HepG2 (cell line): Measurements from ENCODE around the gene ZNF281. TPM values are rescaled to one million over a fixed set of nuclear protein-coding genes. Genes with fewer than 3 reads are reported as not detected.

Experiments used
- EEA1 ChIP-seq: sonication (generic); formaldehyde crosslinking; IDR thresholded peaks from 2 replicates; pipeline ENCODE4 v1.5.1; 2020; ENCODE audit warnings: mild to moderate bottlenecking, missing genetic modification reagents, borderline replicate concordance
- FLYWCH1 ChIP-seq: sonication (generic); formaldehyde crosslinking; IDR thresholded peaks from 2 replicates; pipeline ENCODE4 v1.8.1; 2023; ENCODE audit warnings: mild to moderate bottlenecking, missing genetic modification reagents
- RFX1 ChIP-seq: fragments of 450-650 bp; IDR thresholded peaks from 2 replicates; pipeline ENCODE4 v1.6.1; 2017
- SOX5 ChIP-seq: IDR thresholded peaks from 2 replicates; pipeline ENCODE4 v1.6.1; 2016; ENCODE audit warnings: borderline replicate concordance
- TAF15 ChIP-seq: fragments of 200-400 bp; formaldehyde crosslinking; IDR thresholded peaks from one replicate; pipeline ENCODE4 v1.6.1; 2018; ENCODE audit warnings: mild to moderate bottlenecking, low read depth, low read length; ENCODE audit not compliant: poor library complexity, severe bottlenecking
- ZNF121 ChIP-seq: sonication (generic); formaldehyde crosslinking; IDR thresholded peaks from 2 replicates; pipeline ENCODE4 v1.5.0; 2020; ENCODE audit warnings: mild to moderate bottlenecking, missing genetic modification reagents
- ZNF552 ChIP-seq: sonication (generic); formaldehyde crosslinking; IDR thresholded peaks from 2 replicates; pipeline ENCODE4 v1.9.0; 2022; ENCODE audit warnings: missing genetic modification reagents, mild to moderate bottlenecking, borderline replicate concordance
- ZNF816 ChIP-seq: sonication (generic); formaldehyde crosslinking; IDR thresholded peaks from 2 replicates; pipeline ENCODE4 v1.8.0; 2022; ENCODE audit warnings: missing genetic modification reagents, mild to moderate bottlenecking, borderline replicate concordance
- polyA plus RNA-seq, 8 experiments: library from polyadenylated mRNA; depleted of rRNA in 3 of 8; stranded (reverse) in 7 of 8; unstranded in 1 of 8; fragments of >200 nt; fragmentation: Illumina TruSeq in 4 of 8; extraction: Trizol in 4 of 8; gene quantifications; 2 replicates each; pipeline versions ENCODE4 v1.2.1 to v1.2.3, GENCODE V29; 2011 to 2016; ENCODE audit warnings: low read depth in 4 of 8, missing spikeins in 1 of 8, mixed read lengths in 1 of 8; ENCODE audit not compliant: insufficient read depth in 1 of 8
- total RNA-seq, 5 experiments: library from RNA; depleted of rRNA; stranded (reverse); fragments of >200 nt; fragmentation: Illumina TruSeq; extraction: Trizol; gene quantifications; 2 replicates each; pipeline ENCODE4 v1.2.3, GENCODE V29; 2016; ENCODE audit warnings: low read depth in 1 of 5
- TF ChIP-seq, protein P1 (sequence below): sonication (generic); formaldehyde crosslinking; IDR thresholded peaks from 2 replicates; pipeline ENCODE4 v1.4.0; 2020; ENCODE audit warnings: low read depth, missing genetic modification reagents
- TF ChIP-seq, protein P2 (sequence below): sonication (generic); formaldehyde crosslinking; IDR thresholded peaks from 2 replicates; pipeline ENCODE4; 2020; ENCODE audit warnings: missing genetic modification reagents, mild to moderate bottlenecking, borderline replicate concordance
- TF ChIP-seq, protein P3 (sequence below): IDR thresholded peaks from 2 replicates; pipeline ENCODE4 v1.6.1; 2016
- TF ChIP-seq, protein P4 (sequence below): sonication (generic); formaldehyde crosslinking; IDR thresholded peaks from 2 replicates; pipeline ENCODE4 v1.4.0; 2020; ENCODE audit warnings: missing genetic modification reagents

The ZNF281 gene
- total and polyA plus RNA-seq, 2 of the 13 experiments (the other 11 are each of a cell fraction or from before 2014, with no cell fraction given) = 7.7 to 20.6 TPM

DNA sequence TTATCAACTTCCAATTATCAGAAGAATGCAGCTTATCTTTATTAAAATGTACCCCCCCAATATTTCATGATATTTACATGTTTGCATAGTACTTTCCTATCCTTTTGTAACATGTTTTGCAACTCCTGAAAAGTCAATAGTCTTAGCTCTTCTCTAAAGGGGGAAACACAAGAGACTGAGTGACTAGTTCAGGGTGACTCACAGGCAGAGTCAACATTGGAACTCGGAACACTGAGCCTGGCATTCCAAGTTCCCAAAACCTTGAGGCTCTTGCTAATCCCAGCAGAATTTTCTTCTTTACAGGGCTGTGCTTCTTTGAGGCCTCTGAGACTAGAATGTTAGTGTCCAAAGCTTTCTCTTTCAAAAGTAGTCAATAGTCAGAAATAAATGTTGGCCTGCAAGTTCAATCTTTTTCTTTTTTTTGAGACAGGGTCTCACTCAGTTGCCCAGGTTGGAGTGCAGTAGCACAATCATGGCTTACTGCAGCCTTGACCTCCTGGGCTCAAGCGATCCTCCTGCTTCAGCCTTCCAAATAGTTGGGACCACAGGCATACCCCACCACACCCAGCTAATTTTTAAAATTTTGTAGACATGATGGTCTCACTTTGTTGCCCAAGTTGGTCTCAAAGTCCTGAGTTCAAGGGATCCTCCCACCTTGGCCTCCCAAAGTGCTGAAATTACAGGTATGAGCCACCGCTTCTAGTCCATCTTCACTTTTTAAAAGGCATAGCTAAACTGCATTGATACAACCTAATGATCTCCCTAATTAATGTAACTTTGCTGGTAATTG lies 37.5 kb downstream of the ZNF281 start (continued):
- TF ChIP-seq, protein P1, sequence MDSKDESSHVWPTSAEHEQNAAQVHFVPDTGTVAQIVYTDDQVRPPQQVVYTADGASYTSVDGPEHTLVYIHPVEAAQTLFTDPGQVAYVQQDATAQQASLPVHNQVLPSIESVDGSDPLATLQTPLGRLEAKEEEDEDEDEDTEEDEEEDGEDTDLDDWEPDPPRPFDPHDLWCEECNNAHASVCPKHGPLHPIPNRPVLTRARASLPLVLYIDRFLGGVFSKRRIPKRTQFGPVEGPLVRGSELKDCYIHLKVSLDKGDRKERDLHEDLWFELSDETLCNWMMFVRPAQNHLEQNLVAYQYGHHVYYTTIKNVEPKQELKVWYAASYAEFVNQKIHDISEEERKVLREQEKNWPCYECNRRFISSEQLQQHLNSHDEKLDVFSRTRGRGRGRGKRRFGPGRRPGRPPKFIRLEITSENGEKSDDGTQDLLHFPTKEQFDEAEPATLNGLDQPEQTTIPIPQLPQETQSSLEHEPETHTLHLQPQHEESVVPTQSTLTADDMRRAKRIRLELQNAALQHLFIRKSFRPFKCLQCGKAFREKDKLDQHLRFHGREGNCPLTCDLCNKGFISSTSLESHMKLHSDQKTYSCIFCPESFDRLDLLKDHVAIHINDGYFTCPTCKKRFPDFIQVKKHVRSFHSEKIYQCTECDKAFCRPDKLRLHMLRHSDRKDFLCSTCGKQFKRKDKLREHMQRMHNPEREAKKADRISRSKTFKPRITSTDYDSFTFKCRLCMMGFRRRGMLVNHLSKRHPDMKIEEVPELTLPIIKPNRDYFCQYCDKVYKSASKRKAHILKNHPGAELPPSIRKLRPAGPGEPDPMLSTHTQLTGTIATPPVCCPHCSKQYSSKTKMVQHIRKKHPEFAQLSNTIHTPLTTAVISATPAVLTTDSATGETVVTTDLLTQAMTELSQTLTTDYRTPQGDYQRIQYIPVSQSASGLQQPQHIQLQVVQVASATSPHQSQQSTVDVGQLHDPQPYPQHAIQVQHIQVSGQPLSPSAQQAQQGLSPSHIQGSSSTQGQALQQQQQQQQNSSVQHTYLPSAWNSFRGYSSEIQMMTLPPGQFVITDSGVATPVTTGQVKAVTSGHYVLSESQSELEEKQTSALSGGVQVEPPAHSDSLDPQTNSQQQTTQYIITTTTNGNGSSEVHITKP (CRISPR knock-in tag) = no peak
- peak; percentile 97 for TF ChIP-seq SOX5 (CRISPR knock-in tag)
- no peak for TF ChIP-seq ZNF816
- peak; percentile 99 for TF ChIP-seq ZNF121 (CRISPR knock-in tag)
- TF ChIP-seq RFX1 = no peak
- TF ChIP-seq FLYWCH1 = no peak
- TF ChIP-seq, protein P2, sequence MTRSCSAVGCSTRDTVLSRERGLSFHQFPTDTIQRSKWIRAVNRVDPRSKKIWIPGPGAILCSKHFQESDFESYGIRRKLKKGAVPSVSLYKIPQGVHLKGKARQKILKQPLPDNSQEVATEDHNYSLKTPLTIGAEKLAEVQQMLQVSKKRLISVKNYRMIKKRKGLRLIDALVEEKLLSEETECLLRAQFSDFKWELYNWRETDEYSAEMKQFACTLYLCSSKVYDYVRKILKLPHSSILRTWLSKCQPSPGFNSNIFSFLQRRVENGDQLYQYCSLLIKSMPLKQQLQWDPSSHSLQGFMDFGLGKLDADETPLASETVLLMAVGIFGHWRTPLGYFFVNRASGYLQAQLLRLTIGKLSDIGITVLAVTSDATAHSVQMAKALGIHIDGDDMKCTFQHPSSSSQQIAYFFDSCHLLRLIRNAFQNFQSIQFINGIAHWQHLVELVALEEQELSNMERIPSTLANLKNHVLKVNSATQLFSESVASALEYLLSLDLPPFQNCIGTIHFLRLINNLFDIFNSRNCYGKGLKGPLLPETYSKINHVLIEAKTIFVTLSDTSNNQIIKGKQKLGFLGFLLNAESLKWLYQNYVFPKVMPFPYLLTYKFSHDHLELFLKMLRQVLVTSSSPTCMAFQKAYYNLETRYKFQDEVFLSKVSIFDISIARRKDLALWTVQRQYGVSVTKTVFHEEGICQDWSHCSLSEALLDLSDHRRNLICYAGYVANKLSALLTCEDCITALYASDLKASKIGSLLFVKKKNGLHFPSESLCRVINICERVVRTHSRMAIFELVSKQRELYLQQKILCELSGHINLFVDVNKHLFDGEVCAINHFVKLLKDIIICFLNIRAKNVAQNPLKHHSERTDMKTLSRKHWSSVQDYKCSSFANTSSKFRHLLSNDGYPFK (CRISPR knock-in tag) = no peak
- TF ChIP-seq, protein P3, sequence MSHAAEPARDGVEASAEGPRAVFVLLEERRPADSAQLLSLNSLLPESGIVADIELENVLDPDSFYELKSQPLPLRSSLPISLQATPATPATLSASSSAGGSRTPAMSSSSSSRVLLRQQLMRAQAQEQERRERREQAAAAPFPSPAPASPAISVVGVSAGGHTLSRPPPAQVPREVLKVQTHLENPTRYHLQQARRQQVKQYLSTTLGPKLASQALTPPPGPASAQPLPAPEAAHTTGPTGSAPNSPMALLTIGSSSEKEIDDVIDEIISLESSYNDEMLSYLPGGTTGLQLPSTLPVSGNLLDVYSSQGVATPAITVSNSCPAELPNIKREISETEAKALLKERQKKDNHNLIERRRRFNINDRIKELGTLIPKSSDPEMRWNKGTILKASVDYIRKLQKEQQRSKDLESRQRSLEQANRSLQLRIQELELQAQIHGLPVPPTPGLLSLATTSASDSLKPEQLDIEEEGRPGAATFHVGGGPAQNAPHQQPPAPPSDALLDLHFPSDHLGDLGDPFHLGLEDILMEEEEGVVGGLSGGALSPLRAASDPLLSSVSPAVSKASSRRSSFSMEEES (CRISPR knock-in tag) = peak; percentile 71; the same call in 1 of the 2 replicates
- TF ChIP-seq TAF15 = no peak
- no peak for TF ChIP-seq EEA1 (CRISPR knock-in tag)
- TF ChIP-seq, protein P4, sequence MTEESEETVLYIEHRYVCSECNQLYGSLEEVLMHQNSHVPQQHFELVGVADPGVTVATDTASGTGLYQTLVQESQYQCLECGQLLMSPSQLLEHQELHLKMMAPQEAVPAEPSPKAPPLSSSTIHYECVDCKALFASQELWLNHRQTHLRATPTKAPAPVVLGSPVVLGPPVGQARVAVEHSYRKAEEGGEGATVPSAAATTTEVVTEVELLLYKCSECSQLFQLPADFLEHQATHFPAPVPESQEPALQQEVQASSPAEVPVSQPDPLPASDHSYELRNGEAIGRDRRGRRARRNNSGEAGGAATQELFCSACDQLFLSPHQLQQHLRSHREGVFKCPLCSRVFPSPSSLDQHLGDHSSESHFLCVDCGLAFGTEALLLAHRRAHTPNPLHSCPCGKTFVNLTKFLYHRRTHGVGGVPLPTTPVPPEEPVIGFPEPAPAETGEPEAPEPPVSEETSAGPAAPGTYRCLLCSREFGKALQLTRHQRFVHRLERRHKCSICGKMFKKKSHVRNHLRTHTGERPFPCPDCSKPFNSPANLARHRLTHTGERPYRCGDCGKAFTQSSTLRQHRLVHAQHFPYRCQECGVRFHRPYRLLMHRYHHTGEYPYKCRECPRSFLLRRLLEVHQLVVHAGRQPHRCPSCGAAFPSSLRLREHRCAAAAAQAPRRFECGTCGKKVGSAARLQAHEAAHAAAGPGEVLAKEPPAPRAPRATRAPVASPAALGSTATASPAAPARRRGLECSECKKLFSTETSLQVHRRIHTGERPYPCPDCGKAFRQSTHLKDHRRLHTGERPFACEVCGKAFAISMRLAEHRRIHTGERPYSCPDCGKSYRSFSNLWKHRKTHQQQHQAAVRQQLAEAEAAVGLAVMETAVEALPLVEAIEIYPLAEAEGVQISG = 0 out of 2 replicates have a peak, but pooled peaks have one; percentile 29
- no peak for TF ChIP-seq ZNF552 (CRISPR knock-in tag)
